Measurements from ENCODE around the gene AP3S1. TPM values are rescaled to one million over a fixed set of nuclear protein-coding genes. Genes with fewer than 3 reads are reported as not detected.

AP3S1 gene
- total RNA-seq (100 to 1,000 TPM in 1 of 9 donors, 10 to 100 TPM in 8; 53.9 to 127 (median 77.2) TPM), polyA plus RNA-seq (100 to 1,000 TPM in 1 of 3 donors, 10 to 100 TPM in 2; 38.7 to 121 (median 44.7) TPM)
- long read RNA-seq, donor 1, transcript AP3S1-201 (6 exons, 1,730 nt) = major isoform, 40 of 42 reads
- long read RNA-seq, donor 1, partial matches to known transcripts = 0 of 42 reads
- long read RNA-seq, donor 1, other reads (novel, unspliced or antisense) = 0 of 42 reads
- long read RNA-seq, donor 2, transcript AP3S1-201 (6 exons, 1,730 nt) = major isoform, 23 of 23 reads
- long read RNA-seq, donor 2, partial matches to known transcripts = 0 of 23 reads
- long read RNA-seq, donor 2, other reads (novel, unspliced or antisense) = 0 of 23 reads
- long read RNA-seq, donor 3, transcript AP3S1-201 (6 exons, 1,730 nt) = major isoform, 45 of 51 reads
- long read RNA-seq, donor 3, partial matches to known transcripts = 0 of 51 reads
- long read RNA-seq, donor 3, other reads (novel, unspliced or antisense) = 6 of 51 reads
- long read RNA-seq, donor 4, transcript AP3S1-201 (6 exons, 1,730 nt) = major isoform, 32 of 38 reads
- long read RNA-seq, donor 4, partial matches to known transcripts = 1 of 38 reads
- long read RNA-seq, donor 4, other reads (novel, unspliced or antisense) = 5 of 38 reads
- long read RNA-seq, donor 5, transcript AP3S1-201 (6 exons, 1,730 nt) = major isoform, 102 of 119 reads
- long read RNA-seq, donor 5, partial matches to known transcripts = 0 of 119 reads
- long read RNA-seq, donor 5, other reads (novel, unspliced or antisense) = 17 of 119 reads
- long read RNA-seq, donor 6, transcript AP3S1-201 (6 exons, 1,730 nt) = major isoform, 14 of 19 reads
- long read RNA-seq, donor 6, partial matches to known transcripts = 2 of 19 reads
- long read RNA-seq, donor 6, other reads (novel, unspliced or antisense) = 3 of 19 reads
- long read RNA-seq, donor 7, transcript AP3S1-201 (6 exons, 1,730 nt) = major isoform, 27 of 28 reads
- long read RNA-seq, donor 7, partial matches to known transcripts = 0 of 28 reads
- long read RNA-seq, donor 7, other reads (novel, unspliced or antisense) = 0 of 28 reads
- long read RNA-seq, donor 8, transcript AP3S1-201 (6 exons, 1,730 nt) = major isoform, 41 of 47 reads
- long read RNA-seq, donor 8, partial matches to known transcripts = 0 of 47 reads
- long read RNA-seq, donor 8, other reads (novel, unspliced or antisense) = 5 of 47 reads
- long read RNA-seq, donor 9, transcript AP3S1-201 (6 exons, 1,730 nt) = major isoform, 19 of 19 reads
- long read RNA-seq, donor 9, partial matches to known transcripts = 0 of 19 reads
- long read RNA-seq, donor 9, other reads (novel, unspliced or antisense) = 0 of 19 reads
- long read RNA-seq, donor 10, transcript AP3S1-201 (6 exons, 1,730 nt) = major isoform, 31 of 31 reads
- long read RNA-seq, donor 10, partial matches to known transcripts = 0 of 31 reads
- long read RNA-seq, donor 10, other reads (novel, unspliced or antisense) = 0 of 31 reads

GRCh38 chr5:115841382-115842088 is at the start of gene AP3S1, which contains the start of gene ATG12:
TSS of gene AP3S1 (plus strand) at chr5:115841935. CDS start at chr5:115842038, 103 bp downstream.
TSS of gene ATG12 (minus strand) at chr5:115841565. CDS start at chr5:115841552, 13 bp downstream.
- Histone ChIP-seq H3K36me3 (replicated peaks in 1 of 2) (peaks cover 0 to 14% of the 10 kb centered on the region in 2 donors), H3K27me3 (no peaks in the 10 kb centered on the region), H3K4me1 (replicated peaks in 1 of 2) (peaks cover 17 to 55% of the 10 kb centered on the region in 2 donors), H3K9me3 (replicated peaks in 1 of 3) (no peaks in the 10 kb centered on the region), H3K27ac (peak within 1 kb of the TSS; percentile 81 to 97 (median 84)), H3K4me3 (peak within 1 kb of the TSS; percentile 72 to 93 (median 91))
- intact Hi-C loops (cut with DNase I) = no loop called here
- whole genome bisulfite sequencing, 4 donors = 0 to 10% (median 4%) methylated on average over 23 to 65 of the region's 65 CpGs
- TF ChIP-seq POLR2A (IDR thresholded peaks at IDR 0.05) (peak; percentile 84 to 95), CTCF (IDR thresholded peaks at IDR 0.05) (peak in 1 of 6 experiments; percentile 7)
- DNase-seq = peak; percentile 92 to 95 (median 92)

GRCh38 chr5:115795700-115796099 is 46.0 kb upstream of the AP3S1 start:
- WGBS, 4 donors = 92 to 100% (median 95%) methylated on average over 1 of the region's 1 CpG
- H3K27me3 ChIP-seq = no peaks in the 10 kb centered on the region
- TF ChIP-seq CTCF (IDR thresholded peaks at IDR 0.05) = no peak
- TF ChIP-seq POLR2A (IDR thresholded peaks at IDR 0.05) = no peak
- H3K36me3 ChIP-seq (replicated peaks in 1 of 2) = no peaks in the 10 kb centered on the region
- H3K9me3 ChIP-seq (replicated peaks in 1 of 3) = no peaks in the 10 kb centered on the region
- DNase-seq = no peak
- peaks cover 5 to 9% of the 10 kb centered on the region in 2 donors for H3K4me1 ChIP-seq (replicated peaks in 1 of 2)
- H3K27ac ChIP-seq = no peak overlapping the region
- H3K4me3 ChIP-seq = no peak overlapping the region
- intact Hi-C loops (cut with DNase I) = no loop called here

GRCh38 chr5:115796656-115797055 is 45.1 kb upstream of the AP3S1 start:
- intact Hi-C loops (cut with DNase I) = no loop called here
- DNase-seq = no peak
- H3K4me3 ChIP-seq = no peak overlapping the region
- H3K36me3 ChIP-seq (replicated peaks in 1 of 2) = no peaks in the 10 kb centered on the region
- H3K27me3 ChIP-seq = no peaks in the 10 kb centered on the region
- 89 to 97% (median 93%) methylated on average over 3 of the region's 3 CpGs for WGBS, 4 donors
- TF ChIP-seq POLR2A (IDR thresholded peaks at IDR 0.05) (no peak), CTCF (IDR thresholded peaks at IDR 0.05) (no peak)
- no peak overlapping the region for H3K27ac ChIP-seq
- peaks cover 5 to 9% of the 10 kb centered on the region in 2 donors for H3K4me1 ChIP-seq (replicated peaks in 1 of 2)
- H3K9me3 ChIP-seq (replicated peaks in 1 of 3) = no peaks in the 10 kb centered on the region

All from adrenal gland (tissue), 19 donors.